Panc1 (cell line): ENCODE measurements around the gene GPR152. TPM values are rescaled to one million over a fixed set of nuclear protein-coding genes. Genes with fewer than 3 reads are reported as not detected.

Experiments used
- ATAC-seq: fragments of 200-7000 bp; cut with Tn5 transposase; 2 replicates; pipeline ENCODE4 v1.9.1; 2020; ENCODE audit warnings: mild to moderate bottlenecking, moderate library complexity
- BruUV-seq: library from RNA; stranded (reverse); fragments of 400-500 nt; replicated peaks from 2 replicates; lab custom pipeline; 2021; lab: Mats Ljungman, UMichigan
- CTCF ChIA-PET: fragments of 300-600 bp; sonication (Branson Sonifier 250); formaldehyde crosslinking; loops from one replicate; lab custom pipeline; 2022; ENCODE audit warnings: antibody characterized with exemption; lab: Charles Lee
- POLR2A ChIA-PET: fragments of 300-600 bp; sonication (Branson Sonifier 250); formaldehyde crosslinking; loops from one replicate; lab custom pipeline; 2022; ENCODE audit warnings: antibody characterized with exemption; lab: Charles Lee
- DNase-seq: peaks from one replicate; pipeline ENCODE4 v3.0.0-alpha.2; 2010; ENCODE audit warnings: low read depth, low spot score
- H3K27ac ChIP-seq: 2 replicates; pipeline ENCODE4 v1.5.1; 2011; ENCODE audit warnings: mild to moderate bottlenecking, low read length, inconsistent platforms
- H3K27me3 ChIP-seq: fragments of 200-500 bp; sonication (Bioruptor generic); 2 replicates; pipeline ENCODE4 v1.6.0; 2014; ENCODE audit warnings: low read length, inconsistent platforms; ENCODE audit not compliant: control insufficient read depth, insufficient read depth
- H3K36me3 ChIP-seq: fragments of 200-500 bp; sonication (Bioruptor generic); 2 replicates; pipeline ENCODE4 v1.5.1; 2014; ENCODE audit warnings: inconsistent platforms, mild to moderate bottlenecking, low read length, moderate library complexity; ENCODE audit not compliant: control insufficient read depth, insufficient read depth
- H3K4me1 ChIP-seq: 2 replicates; pipeline ENCODE4 v1.5.1; 2011; ENCODE audit warnings: inconsistent platforms, mild to moderate bottlenecking, low read length, moderate library complexity; ENCODE audit not compliant: control insufficient read depth, insufficient read depth
- H3K4me3 ChIP-seq, 2 experiments: 2 replicates each; pipeline ENCODE4 v1.5.1; 2011 to 2012; ENCODE audit warnings: low read depth in 2 of 2, low read length in 2 of 2, mild to moderate bottlenecking in 2 of 2, inconsistent platforms in 1 of 2, moderate library complexity in 1 of 2
- H3K9me3 ChIP-seq: fragments of 200-500 bp; sonication (Bioruptor generic); 2 replicates; pipeline ENCODE4 v1.5.1; 2014; ENCODE audit warnings: low read depth, mild to moderate bottlenecking, inconsistent platforms, low read length, moderate library complexity; ENCODE audit not compliant: control insufficient read depth, insufficient read depth
- CTCF ChIP-seq: fragments of 450-650 bp; IDR thresholded peaks from 2 replicates; pipeline ENCODE4 v1.5.1; 2017; ENCODE audit warnings: mild to moderate bottlenecking
- POLR2AphosphoS5 ChIP-seq: IDR thresholded peaks from 2 replicates; pipeline ENCODE4 v1.6.1; 2012; ENCODE audit warnings: mild to moderate bottlenecking, low read depth, low read length, moderate library complexity
- SIN3A ChIP-seq: IDR thresholded peaks from 2 replicates; pipeline ENCODE4 v1.6.1; 2012; ENCODE audit warnings: low read depth, mild to moderate bottlenecking, low read length, moderate library complexity, borderline replicate concordance; ENCODE audit not compliant: insufficient read depth
- TCF7L2 ChIP-seq: IDR thresholded peaks from 2 replicates; pipeline ENCODE4 v1.6.1; 2011; ENCODE audit warnings: mild to moderate bottlenecking, low read depth, low read length, inconsistent platforms
- in situ Hi-C: cut with HindIII; loops from 2 replicates; pipeline ENCODE4 v1.10.0; 2016; ENCODE audit warnings: low sequenced_read_pairs, low pct_unique_long_range_greater_than_20kb
- intact Hi-C: fragments of 100-400 bp; cut with micrococcal nuclease; formaldehyde crosslinking; loops from one replicate; pipeline ENCODE4 v1.10.0; 2022; ENCODE audit not compliant: unreplicated experiment
- total RNA-seq: library from RNA; stranded (reverse); gene quantifications from one replicate; pipeline ENCODE4 v1.2.1, GENCODE V29; 2021; ENCODE audit not compliant: unreplicated experiment
- TF ChIP-seq, protein P1 (sequence below), 2 experiments: IDR thresholded peaks; 2 replicates each; pipeline ENCODE4 v1.6.1; 2011 to 2012; ENCODE audit warnings: low read depth in 2 of 2, control low read depth in 1 of 2, low read length in 1 of 2, mild to moderate bottlenecking in 1 of 2, moderate library complexity in 1 of 2; ENCODE audit not compliant: insufficient read depth in 1 of 2

GPR152 gene
- total RNA-seq, 1 experiment from 2014 or later, result not detected

DNA sequence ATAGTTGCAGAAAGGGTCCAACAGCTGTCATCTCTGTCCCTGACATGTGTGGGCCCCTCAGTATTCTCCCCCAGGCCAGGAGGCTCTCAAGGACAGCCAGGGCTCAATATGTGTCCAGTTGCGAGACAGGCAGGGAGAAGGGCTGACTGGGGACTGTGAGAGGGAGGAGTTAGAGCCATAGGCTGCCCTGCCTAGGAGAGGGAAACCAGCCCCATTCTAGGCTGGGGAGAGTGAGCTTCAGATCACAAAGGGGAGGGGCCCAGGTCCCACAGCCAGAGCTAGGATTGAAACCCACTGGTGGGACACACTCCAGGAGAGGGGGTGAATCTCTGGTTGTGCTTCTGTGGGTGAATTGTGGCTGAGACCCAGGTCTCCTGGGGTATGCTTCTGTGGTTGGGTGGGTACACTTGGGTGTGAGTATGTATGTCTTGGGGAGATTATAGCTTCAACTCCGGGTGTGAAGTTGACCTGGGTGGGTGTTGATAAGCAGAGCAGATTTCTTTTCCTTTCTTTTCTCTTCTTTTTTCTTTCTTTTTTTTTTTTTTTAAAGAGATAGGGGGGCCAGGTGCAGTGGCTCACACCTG is 39.2 kb downstream of the GPR152 start:
- no peaks in the 10 kb centered on the region for H3K27me3 ChIP-seq
- ChIA-PET POLR2A (interaction anchor here (0.6 kb wide), 1 partner anchor 69 kb away, joined by 3 read pairs; the partner anchor contains the start of gene AIP), CTCF (interaction anchor here (0.7 kb wide), 1 partner anchor 132 kb away, joined by 7 read pairs; no protein-coding TSS in a partner anchor)
- H3K9me3 ChIP-seq, result no peaks in the 10 kb centered on the region
- H3K4me1 ChIP-seq, result peaks cover 40% of the 10 kb centered on the region
- no peak overlapping the region for H3K27ac ChIP-seq
- H3K36me3 ChIP-seq, result no peaks in the 10 kb centered on the region
- H3K4me3 ChIP-seq, result no peak overlapping the region
- BruUV-seq, result no TSS peak
- ATAC-seq (no peak), DNase-seq (no peak)
- intact Hi-C loops, result loop anchor here (5.0 kb wide), 1 partner anchor 94 kb away; the partner anchor contains the start of genes CDK2AP2 and PITPNM1
- TF ChIP-seq POLR2AphosphoS5, result no peak
- TF ChIP-seq CTCF, result no peak
- TF ChIP-seq, protein P1, sequence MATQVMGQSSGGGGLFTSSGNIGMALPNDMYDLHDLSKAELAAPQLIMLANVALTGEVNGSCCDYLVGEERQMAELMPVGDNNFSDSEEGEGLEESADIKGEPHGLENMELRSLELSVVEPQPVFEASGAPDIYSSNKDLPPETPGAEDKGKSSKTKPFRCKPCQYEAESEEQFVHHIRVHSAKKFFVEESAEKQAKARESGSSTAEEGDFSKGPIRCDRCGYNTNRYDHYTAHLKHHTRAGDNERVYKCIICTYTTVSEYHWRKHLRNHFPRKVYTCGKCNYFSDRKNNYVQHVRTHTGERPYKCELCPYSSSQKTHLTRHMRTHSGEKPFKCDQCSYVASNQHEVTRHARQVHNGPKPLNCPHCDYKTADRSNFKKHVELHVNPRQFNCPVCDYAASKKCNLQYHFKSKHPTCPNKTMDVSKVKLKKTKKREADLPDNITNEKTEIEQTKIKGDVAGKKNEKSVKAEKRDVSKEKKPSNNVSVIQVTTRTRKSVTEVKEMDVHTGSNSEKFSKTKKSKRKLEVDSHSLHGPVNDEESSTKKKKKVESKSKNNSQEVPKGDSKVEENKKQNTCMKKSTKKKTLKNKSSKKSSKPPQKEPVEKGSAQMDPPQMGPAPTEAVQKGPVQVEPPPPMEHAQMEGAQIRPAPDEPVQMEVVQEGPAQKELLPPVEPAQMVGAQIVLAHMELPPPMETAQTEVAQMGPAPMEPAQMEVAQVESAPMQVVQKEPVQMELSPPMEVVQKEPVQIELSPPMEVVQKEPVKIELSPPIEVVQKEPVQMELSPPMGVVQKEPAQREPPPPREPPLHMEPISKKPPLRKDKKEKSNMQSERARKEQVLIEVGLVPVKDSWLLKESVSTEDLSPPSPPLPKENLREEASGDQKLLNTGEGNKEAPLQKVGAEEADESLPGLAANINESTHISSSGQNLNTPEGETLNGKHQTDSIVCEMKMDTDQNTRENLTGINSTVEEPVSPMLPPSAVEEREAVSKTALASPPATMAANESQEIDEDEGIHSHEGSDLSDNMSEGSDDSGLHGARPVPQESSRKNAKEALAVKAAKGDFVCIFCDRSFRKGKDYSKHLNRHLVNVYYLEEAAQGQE (IDR thresholded peaks at IDR 0.05; ENCODE audit: insufficient read depth in 1 of 2, low read depth in 2 of 2, low read length in 1 of 2), result no peak
- TF ChIP-seq SIN3A, result no peak
- no peak for TF ChIP-seq TCF7L2
- in situ Hi-C loops, result no loop called here

DNA sequence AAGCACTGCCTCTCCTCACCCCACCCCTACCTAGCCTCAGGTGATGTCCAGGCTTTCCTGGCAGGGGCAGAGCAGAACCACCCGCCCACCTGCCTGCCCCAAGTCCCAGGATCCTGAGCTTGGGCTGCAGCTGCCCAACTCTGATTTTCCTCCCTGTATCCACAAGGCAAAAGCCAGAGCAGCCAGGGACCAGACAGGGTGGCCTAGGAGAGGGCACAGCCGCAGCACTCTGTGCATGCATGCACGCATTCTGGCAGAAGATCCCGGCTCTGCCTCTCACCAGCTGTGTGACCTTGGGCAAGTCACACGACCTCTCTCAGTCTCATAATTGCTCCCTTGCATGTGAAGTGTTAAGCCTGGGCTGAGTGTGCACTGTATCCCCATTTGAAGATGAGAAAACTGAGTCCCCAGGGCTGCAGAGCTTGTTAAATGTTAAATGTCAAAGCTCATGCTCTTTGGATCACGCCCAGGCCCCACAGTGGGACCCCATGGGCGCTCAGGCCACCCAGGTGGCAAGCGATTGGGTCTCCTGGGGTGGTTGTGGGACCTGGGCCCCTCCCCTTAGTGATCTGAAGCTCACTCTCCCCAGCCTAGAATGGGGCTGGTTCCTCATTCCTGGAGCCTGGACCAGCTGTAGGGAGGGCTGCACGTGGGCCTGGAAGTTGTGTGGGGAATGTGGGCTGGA is 39.9 kb downstream of the GPR152 start:
- TF ChIP-seq SIN3A (no peak), TCF7L2 (no peak), POLR2AphosphoS5 (no peak), CTCF (no peak)
- TF ChIP-seq, protein P1 (IDR thresholded peaks at IDR 0.05; ENCODE audit: insufficient read depth in 1 of 2, low read depth in 2 of 2, low read length in 1 of 2), result no peak
- H3K4me3 ChIP-seq, result no peak overlapping the region
- in situ Hi-C loops (no loop called here), intact Hi-C loops (loop anchor here (5.0 kb wide), 1 partner anchor 95 kb away; the partner anchor contains the start of genes CDK2AP2 and PITPNM1)
- ChIA-PET CTCF (interaction anchor here (2.1 kb wide), 1 partner anchor 11 kb away, joined by 9 read pairs; the partner anchor contains the start of gene PPP1CA), POLR2A (interaction anchor here (1.2 kb wide), 1 partner anchor 11 kb away, joined by 3 read pairs; the partner anchor contains the start of gene PPP1CA)
- H3K36me3 ChIP-seq, result no peaks in the 10 kb centered on the region
- H3K4me1 ChIP-seq, result peaks cover 32% of the 10 kb centered on the region
- H3K27ac ChIP-seq, result no peak overlapping the region
- ATAC-seq (no peak), DNase-seq (no peak)
- no TSS peak for BruUV-seq
- no peaks in the 10 kb centered on the region for H3K9me3 ChIP-seq
- H3K27me3 ChIP-seq, result no peaks in the 10 kb centered on the region
